Measurements from ENCODE around the gene MRGPRE.

GRCh38 chr11:3190600-3190999, 41.6 kb downstream of the MRGPRE start:
- TF ChIP-seq CTCF (IDR thresholded peaks at IDR 0.05 in 8 of 11, conservative IDR thresholded peaks at IDR 0.05 in 3 of 11) (no peak), POLR2AphosphoS5 (IDR thresholded peaks at IDR 0.05) (no peak), POLR2A (IDR thresholded peaks at IDR 0.05) (no peak)

Measured in spleen (tissue), 7 donors.